Measurements from ENCODE around the gene WDR12.
"Not testable (repeated sequence)": the region's sequence is repeated elsewhere in the genome, so short reads cannot be mapped to it uniquely, and the experiment has no call there.

Gene WDR12

GRCh38 chr2:202911512-202912341 is at the start of gene WDR12, which contains the start of gene CARF:
Gene WDR12 (minus strand): TSS chr2:202911673. CDS start chr2:202911476, 197 bp downstream.
Gene CARF (plus strand): TSS chr2:202912275. CDS start chr2:202941903, 29,628 bp downstream.
- DNase-seq (ENCODE audit: low spot score): peak; percentile 90

GRCh38 chr2:202960524-202960923 is 49.1 kb upstream of the WDR12 start:
- no peak for DNase-seq (ENCODE audit: low spot score)

GRCh38 chr2:202950592-202950991 is 39.1 kb upstream of the WDR12 start:
- no peak for DNase-seq (ENCODE audit: low spot score)

GRCh38 chr2:202949333-202949732 is 37.9 kb upstream of the WDR12 start:
- not testable (repeated sequence) for DNase-seq (ENCODE audit: low spot score)

- no peak for DNase-seq (ENCODE audit: low spot score)
Observed at GRCh38 chr2:202945497-202945896, 34.0 kb upstream of the WDR12 start.

- DNase-seq (ENCODE audit: low spot score): no peak
Observed at GRCh38 chr2:202944816-202945215, 33.3 kb upstream of the WDR12 start.

- no peak for DNase-seq (ENCODE audit: low spot score)
Observed at GRCh38 chr2:202944408-202944807, 32.9 kb upstream of the WDR12 start.

GRCh38 chr2:202941771-202942170 is 30.3 kb upstream of the WDR12 start:
- DNase-seq (ENCODE audit: low spot score): no peak

GRCh38 chr2:202938960-202939359 is 27.5 kb upstream of the WDR12 start:
- DNase-seq (ENCODE audit: low spot score): no peak

- no peak for DNase-seq (ENCODE audit: low spot score)
Observed at GRCh38 chr2:202934456-202934855, 23.0 kb upstream of the WDR12 start.

- no peak for DNase-seq (ENCODE audit: low spot score)
Observed at GRCh38 chr2:202933958-202934357, 22.5 kb upstream of the WDR12 start.

GRCh38 chr2:202933139-202933510 is 21.7 kb upstream of the WDR12 start:
- DNase-seq (ENCODE audit: low spot score): no peak

- no peak for DNase-seq (ENCODE audit: low spot score)
Observed at GRCh38 chr2:202932425-202933138, 21.1 kb upstream of the WDR12 start.

- DNase-seq (ENCODE audit: low spot score): no peak
Observed at GRCh38 chr2:202918860-202919259, 7.4 kb upstream of the WDR12 start.

GRCh38 chr2:202912342-202913201 is 1.1 kb upstream of the WDR12 start:
- DNase-seq (ENCODE audit: low spot score): not testable (repeated sequence)

- no peak for DNase-seq (ENCODE audit: low spot score)
Observed at GRCh38 chr2:202911203-202911511, 316 bp downstream of the WDR12 start.

- no peak for DNase-seq (ENCODE audit: low spot score)
Observed at GRCh38 chr2:202910698-202911097, 775 bp downstream of the WDR12 start.

GRCh38 chr2:202910250-202910649 is 1.2 kb downstream of the WDR12 start:
- not testable (repeated sequence) for DNase-seq (ENCODE audit: low spot score)

- no peak for DNase-seq (ENCODE audit: low spot score)
Observed at GRCh38 chr2:202909394-202910192, 1.9 kb downstream of the WDR12 start.

- no peak for DNase-seq (ENCODE audit: low spot score)
Observed at GRCh38 chr2:202908186-202908585, 3.3 kb downstream of the WDR12 start.

- not testable (repeated sequence) for DNase-seq (ENCODE audit: low spot score)
Observed at GRCh38 chr2:202905507-202905906, 6.0 kb downstream of the WDR12 start.

- DNase-seq (ENCODE audit: low spot score): no peak
Observed at GRCh38 chr2:202885190-202885589, 26.3 kb downstream of the WDR12 start.

Measured in D341Med (cell line).